Testis (tissue), 3 donors: ENCODE data around the gene CARD9. TPM values are rescaled to one million over a fixed set of nuclear protein-coding genes. Genes with fewer than 3 reads are reported as not detected.
"Not testable (repeated sequence)": the region's sequence is repeated elsewhere in the genome, so short reads cannot be mapped to it uniquely, and the experiment has no call there.

Source experiments
- DNase-seq: peaks from one replicate; pipeline ENCODE4 v3.0.0-alpha.2; 2019
- H3K27ac ChIP-seq, 2 donors: fragments of 200-600 bp; sonication (generic); one replicate each; pipeline ENCODE4 v1.5.1; 2019
- H3K27me3 ChIP-seq: fragments of 200-600 bp; sonication (generic); one replicate; pipeline ENCODE4 v1.5.1; 2019
- H3K36me3 ChIP-seq: fragments of 200-600 bp; sonication (generic); one replicate; pipeline ENCODE4 v1.5.1; 2017; ENCODE audit warnings: low read depth; ENCODE audit errors: missing control alignments
- H3K4me1 ChIP-seq: fragments of 200-600 bp; sonication (generic); one replicate; pipeline ENCODE4 v1.5.1; 2019
- H3K4me3 ChIP-seq, 2 donors: fragments of 200-600 bp; sonication (generic); one replicate each; pipeline ENCODE4 v1.5.1; 2017 to 2019
- H3K9me3 ChIP-seq: fragments of 200-600 bp; sonication (generic); one replicate; pipeline ENCODE4 v1.5.1; 2017
- POLR2A ChIP-seq: fragments of 450-650 bp; IDR thresholded peaks from one replicate; pipeline ENCODE4 v1.6.1; 2017; ENCODE audit warnings: antibody characterized with exemption, mild to moderate bottlenecking, moderate library complexity
- WGBS, 2 donors: methylation state at CpG; one replicate each; pipeline ENCODE4 v1.1.5; 2018; 5-methylcytosine and 5-hydroxymethylcytosine counted together
- intact Hi-C: fragments of 100-400 bp; cut with DNase I; formaldehyde crosslinking; loops from one replicate; pipeline ENCODE4 v1.15.1; 2023; ENCODE audit warnings: low total_unique reads
- polyA plus RNA-seq: library from polyadenylated mRNA; stranded (reverse); fragments of 350-450 nt; fragmentation: Illumina TruSeq; extraction: RNeasy Lipid Tissue Mini Kit (QIAGEN cat#74804); gene quantifications from one replicate; pipeline ENCODE4 v1.2.3, GENCODE V29; 2014; ENCODE audit warnings: low read depth, low replicate concordance; ENCODE audit not compliant: insufficient read depth
- total RNA-seq, 2 donors: library from RNA; depleted of rRNA; stranded (reverse); fragments of >200 nt; gene quantifications; one replicate each; pipeline ENCODE4 v1.2.3, GENCODE V29; 2016
- TF ChIP-seq, protein P1 (sequence below), 3 experiments: fragments of 450-650 bp in 2 of 3; fragments of 200-600 bp in 1 of 3; sonication (generic) in 1 of 3; IDR thresholded peaks; one replicate each; pipeline ENCODE4 v1.5.1; 2016 to 2019; ENCODE audit warnings: antibody characterized with exemption in 3 of 3, mild to moderate bottlenecking in 2 of 3, moderate library complexity in 1 of 3

CARD9 gene
- total and polyA plus RNA-seq, 3 donors from 2014 or later: 1.8 to 3.7 (median 3.5) TPM

DNA sequence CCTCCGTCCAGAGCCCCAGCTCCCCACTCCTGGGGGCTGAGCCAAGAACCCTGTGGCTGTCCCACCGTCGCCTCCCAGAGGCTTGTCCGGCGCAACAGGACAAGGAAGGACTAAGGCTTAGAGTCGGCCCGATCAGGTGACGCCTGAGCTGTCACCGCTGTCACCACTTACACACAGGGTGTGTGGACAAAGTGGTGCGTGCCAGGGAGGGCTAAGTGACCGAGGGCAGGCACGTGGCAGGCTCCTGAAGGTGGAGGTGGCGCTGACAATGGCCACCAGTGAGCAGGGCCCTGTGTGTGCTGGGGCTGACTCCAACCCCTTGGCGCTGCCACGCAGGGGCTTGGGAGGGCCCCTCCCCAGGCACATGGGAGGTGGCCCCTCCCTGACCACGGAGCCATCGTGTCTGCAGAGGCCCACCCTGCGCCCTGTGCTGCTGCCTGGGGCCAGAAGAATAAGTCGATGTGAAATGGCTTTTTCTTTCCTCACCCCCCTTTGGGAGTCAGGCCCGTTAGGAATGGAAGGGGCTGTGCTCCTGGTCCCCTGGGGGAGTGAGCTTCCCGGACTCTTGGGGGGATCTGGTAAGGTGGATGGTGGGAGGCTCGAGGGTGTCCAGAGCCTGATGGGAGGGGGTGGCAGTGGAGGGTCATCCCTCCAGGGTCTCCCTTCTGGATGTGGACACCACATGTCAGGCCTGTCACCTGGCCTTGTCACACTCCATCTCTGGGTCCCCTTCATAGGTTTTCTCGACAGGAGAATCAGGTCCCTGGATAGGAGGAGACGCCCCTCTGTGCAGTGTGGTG lies 48.8 kb downstream of the CARD9 start:
- intact Hi-C loops: no loop called here

DNA sequence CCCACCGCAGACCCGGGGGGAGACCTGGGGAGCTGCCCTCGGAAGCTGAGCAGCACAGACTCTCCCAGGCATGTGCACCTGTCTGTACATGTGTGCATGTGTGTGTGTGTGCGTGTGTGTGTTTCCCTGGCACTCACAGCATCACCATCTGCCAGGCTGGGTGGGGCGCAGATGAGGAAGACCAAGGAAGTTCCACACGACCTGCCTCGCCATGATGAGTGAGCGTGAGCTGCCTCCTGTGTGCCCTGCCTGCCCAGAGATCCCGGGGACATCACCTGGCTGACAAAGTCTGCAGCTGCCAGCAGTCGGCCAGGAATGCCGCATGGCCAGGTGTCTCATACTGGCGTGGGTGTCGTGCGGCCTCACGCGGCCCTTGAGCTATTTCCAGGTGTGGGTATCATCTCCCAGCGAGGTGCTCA lies 50.1 kb downstream of the CARD9 start:
- no peak for DNase-seq
- WGBS, 2 donors: 69 to 89% methylated on average over 3 to 17 of the region's 17 CpGs
- intact Hi-C loops: no loop called here

More for the DNA sequence above, 48.8 kb downstream of the CARD9 start:
- Histone ChIP-seq H3K4me3 (no peak overlapping the region), H3K36me3 (no peaks in the 10 kb centered on the region), H3K9me3 (no peaks in the 10 kb centered on the region), H3K4me1 (peaks cover 29% of the 10 kb centered on the region), H3K27ac (peak overlapping the region; percentile 31 to 45), H3K27me3 (no peaks in the 10 kb centered on the region)
- no peak for DNase-seq
- TF ChIP-seq, protein P1, sequence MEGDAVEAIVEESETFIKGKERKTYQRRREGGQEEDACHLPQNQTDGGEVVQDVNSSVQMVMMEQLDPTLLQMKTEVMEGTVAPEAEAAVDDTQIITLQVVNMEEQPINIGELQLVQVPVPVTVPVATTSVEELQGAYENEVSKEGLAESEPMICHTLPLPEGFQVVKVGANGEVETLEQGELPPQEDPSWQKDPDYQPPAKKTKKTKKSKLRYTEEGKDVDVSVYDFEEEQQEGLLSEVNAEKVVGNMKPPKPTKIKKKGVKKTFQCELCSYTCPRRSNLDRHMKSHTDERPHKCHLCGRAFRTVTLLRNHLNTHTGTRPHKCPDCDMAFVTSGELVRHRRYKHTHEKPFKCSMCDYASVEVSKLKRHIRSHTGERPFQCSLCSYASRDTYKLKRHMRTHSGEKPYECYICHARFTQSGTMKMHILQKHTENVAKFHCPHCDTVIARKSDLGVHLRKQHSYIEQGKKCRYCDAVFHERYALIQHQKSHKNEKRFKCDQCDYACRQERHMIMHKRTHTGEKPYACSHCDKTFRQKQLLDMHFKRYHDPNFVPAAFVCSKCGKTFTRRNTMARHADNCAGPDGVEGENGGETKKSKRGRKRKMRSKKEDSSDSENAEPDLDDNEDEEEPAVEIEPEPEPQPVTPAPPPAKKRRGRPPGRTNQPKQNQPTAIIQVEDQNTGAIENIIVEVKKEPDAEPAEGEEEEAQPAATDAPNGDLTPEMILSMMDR (IDR thresholded peaks at IDR 0.05): no peak
- TF ChIP-seq POLR2A: no peak
- 77 to 97% methylated on average over 6 to 24 of the region's 24 CpGs for WGBS, 2 donors

DNA sequence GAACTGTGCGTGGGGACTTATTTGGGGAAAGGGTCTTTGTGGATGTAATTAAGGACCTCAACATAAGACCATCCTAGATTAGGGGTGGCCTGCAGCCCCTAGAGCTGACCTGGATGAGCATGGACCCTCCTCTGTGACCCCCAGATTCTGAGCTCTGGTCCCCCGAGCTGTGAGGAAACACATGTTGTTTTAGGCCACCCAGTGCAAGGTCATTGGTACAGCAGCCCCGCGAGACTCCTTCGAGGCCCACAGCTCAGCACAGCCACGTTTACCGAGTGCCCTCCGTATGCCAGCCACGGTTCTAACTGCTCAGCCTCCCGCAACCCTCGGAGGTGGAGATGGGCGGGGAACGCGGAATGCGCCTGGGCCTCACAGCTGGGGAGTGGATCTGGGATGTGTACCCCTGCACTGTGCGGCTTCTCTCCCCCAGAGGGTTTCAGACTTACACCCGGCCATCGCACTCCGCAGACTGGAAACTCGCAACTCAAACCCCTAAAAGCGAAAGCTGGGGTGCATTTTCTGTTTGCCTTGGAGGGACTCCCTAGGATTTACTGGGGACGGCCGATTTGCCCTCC lies 50.6 kb downstream of the CARD9 start:
- no peaks in the 10 kb centered on the region for H3K27me3 ChIP-seq
- H3K27ac ChIP-seq: no peak overlapping the region
- TF ChIP-seq POLR2A: no peak
- TF ChIP-seq, protein P1 (IDR thresholded peaks at IDR 0.05): no peak
- 73 to 84% methylated on average over 12 to 23 of the region's 23 CpGs for WGBS, 2 donors
- H3K4me3 ChIP-seq: no peak overlapping the region
- H3K9me3 ChIP-seq: no peaks in the 10 kb centered on the region
- intact Hi-C loops: no loop called here
- H3K36me3 ChIP-seq: no peaks in the 10 kb centered on the region
- H3K4me1 ChIP-seq: peaks cover 25% of the 10 kb centered on the region
- no peak for DNase-seq

More for the DNA sequence above, 50.1 kb downstream of the CARD9 start:
- Histone ChIP-seq H3K4me3 (no peak overlapping the region), H3K9me3 (no peaks in the 10 kb centered on the region), H3K27ac (no peak overlapping the region), H3K4me1 (peaks cover 25% of the 10 kb centered on the region), H3K27me3 (no peaks in the 10 kb centered on the region), H3K36me3 (no peaks in the 10 kb centered on the region)
- no peak for TF ChIP-seq POLR2A
- TF ChIP-seq, protein P1 (IDR thresholded peaks at IDR 0.05): no peak

DNA sequence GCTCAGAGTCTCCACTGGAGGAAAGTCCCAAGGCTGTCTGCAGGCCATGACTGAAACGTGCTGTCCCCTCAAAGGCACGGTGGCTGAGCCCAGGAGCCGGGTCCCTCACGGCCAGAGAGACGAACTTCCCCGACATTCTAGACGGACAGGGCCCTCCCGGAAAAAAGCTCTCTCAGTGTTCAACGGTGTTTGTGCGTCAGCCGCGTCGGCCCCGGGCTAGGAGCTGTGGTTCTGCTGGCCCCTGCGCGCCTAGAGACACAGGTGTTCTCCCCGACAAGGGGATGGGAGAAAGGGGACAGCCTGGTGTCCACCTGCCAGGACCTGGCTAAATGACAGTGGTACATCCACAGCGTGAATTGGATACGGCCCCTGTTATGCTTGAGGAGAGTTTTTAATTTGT lies 51.9 kb downstream of the CARD9 start:
- no peak for DNase-seq
- WGBS, 2 donors: 86 to 90% methylated on average over 7 to 19 of the region's 19 CpGs
- peaks cover 20% of the 10 kb centered on the region for H3K4me1 ChIP-seq
- H3K9me3 ChIP-seq: no peaks in the 10 kb centered on the region
- TF ChIP-seq POLR2A: no peak
- TF ChIP-seq, protein P1 (IDR thresholded peaks at IDR 0.05): no peak
- H3K27ac ChIP-seq: no peak overlapping the region
- H3K27me3 ChIP-seq: no peaks in the 10 kb centered on the region
- no peak overlapping the region for H3K4me3 ChIP-seq
- intact Hi-C loops: no loop called here
- no peaks in the 10 kb centered on the region for H3K36me3 ChIP-seq

DNA sequence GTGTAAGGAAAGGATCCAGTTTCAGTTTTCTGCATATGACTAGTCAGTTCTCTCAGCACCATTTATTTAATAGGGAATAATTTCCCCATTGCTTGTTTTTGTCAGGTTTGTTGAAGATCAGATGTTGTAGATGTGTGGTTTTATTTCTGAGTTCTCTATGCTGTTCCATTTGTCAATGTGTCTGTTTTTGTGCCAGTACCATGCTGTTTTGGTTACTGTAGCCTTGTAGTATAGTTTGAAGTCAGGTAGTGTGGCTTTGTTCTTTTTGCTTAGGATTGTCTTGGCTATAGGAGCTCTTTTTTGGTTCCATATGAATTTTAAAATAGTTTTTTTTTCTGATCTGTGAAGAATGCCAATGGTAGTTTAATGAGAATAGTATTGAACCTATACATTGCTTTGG lies 52.5 kb downstream of the CARD9 start:
- H3K36me3 ChIP-seq, DNase-seq, intact Hi-C loops: not testable (repeated sequence)

DNA sequence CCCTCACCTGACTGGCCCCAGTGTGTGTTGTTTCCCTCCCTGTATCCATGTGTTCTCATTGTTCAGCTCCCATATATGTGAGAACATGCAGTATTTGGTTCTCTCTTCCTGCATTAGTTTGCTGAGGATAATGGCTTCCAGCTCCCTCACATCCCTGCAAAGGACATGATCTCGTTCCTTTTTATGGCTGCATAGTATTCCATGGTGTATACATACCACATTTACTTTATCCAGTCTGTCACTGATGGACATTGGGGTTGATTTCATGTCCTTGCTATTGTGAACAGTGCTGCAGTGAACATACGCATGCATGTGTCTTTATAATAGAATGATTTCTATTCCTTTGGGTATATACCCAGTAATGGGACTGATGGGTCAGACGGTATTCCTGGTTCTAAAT lies 53.5 kb downstream of the CARD9 start:
- intact Hi-C loops: not testable (repeated sequence)

More for the DNA sequence above, 52.5 kb downstream of the CARD9 start:
- peaks cover 14% of the 10 kb centered on the region for H3K4me1 ChIP-seq
- H3K9me3 ChIP-seq, H3K27ac ChIP-seq, H3K27me3 ChIP-seq, H3K4me3 ChIP-seq: not testable (repeated sequence)

DNA sequence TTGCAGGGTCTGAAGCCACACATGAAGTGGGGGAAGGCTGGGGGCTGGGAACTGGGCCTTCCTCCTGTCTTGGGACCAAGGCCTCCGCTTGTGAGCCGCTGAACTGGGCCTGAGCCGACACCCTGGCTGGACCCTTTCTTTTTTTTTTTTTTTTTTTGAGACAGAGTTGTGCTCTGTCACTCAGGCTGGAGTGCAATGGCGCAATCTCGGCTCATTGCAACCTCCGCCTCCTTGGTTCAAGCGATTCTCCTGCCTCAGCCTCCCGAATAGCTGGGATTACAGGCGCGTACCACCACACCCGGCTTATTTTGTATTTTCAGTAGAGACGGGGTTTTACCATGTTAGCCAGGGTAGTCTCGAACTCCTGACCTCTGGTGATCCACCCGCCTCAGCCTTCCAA lies 54.2 kb downstream of the CARD9 start:
- H3K4me1 ChIP-seq, H3K36me3 ChIP-seq, H3K27ac ChIP-seq, intact Hi-C loops, H3K9me3 ChIP-seq, H3K4me3 ChIP-seq, DNase-seq, H3K27me3 ChIP-seq: not testable (repeated sequence)
- WGBS, 2 donors: 89 to 97% methylated on average over 13 to 14 of the region's 14 CpGs

More for the DNA sequence above, 53.5 kb downstream of the CARD9 start:
- H3K9me3 ChIP-seq, H3K4me1 ChIP-seq, DNase-seq, H3K27me3 ChIP-seq, H3K4me3 ChIP-seq, H3K27ac ChIP-seq, H3K36me3 ChIP-seq: not testable (repeated sequence)
- 91 to 97% methylated on average over 3 of the region's 3 CpGs for WGBS, 2 donors
